ENCODE results near the gene PAX8. TPM values are rescaled to one million over a fixed set of nuclear protein-coding genes. Genes with fewer than 3 reads are reported as not detected.
A peak's percentile ranks its signal among the peaks of the same experiment; 100 is the strongest.
"Not testable (repeated sequence)": the region's sequence is repeated elsewhere in the genome, so short reads cannot be mapped to it uniquely, and the experiment has no call there.

The PAX8 gene
- total RNA-seq, result 0.65 and 0.68 TPM in 2 replicates

DNA sequence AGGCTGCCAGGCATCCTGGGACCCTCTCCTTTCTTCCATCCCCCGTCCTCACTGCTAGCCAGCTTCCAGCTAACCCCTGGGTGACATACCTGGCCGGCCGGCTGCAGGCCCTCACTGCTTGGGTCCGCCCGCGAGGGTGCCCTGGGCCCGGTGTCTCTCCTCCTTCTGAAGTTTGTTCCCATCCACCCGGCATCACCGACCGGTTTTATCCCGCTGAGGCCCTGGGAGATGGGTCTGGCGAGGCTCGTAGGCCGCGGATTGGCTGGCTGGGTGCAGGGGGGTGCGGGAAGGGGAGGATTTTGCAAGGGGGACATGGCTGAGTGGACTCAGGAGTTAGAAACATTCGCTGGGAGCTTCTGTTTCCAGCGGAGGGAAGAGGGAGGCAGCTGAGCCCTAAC, at the start of gene PAX8:
Gene PAX8, minus strand, starts transcription at position 180 of the 398 bp plus-strand sequence. CDS start 527 bp downstream, outside the sequence.
- no peak for DNase-seq

DNA sequence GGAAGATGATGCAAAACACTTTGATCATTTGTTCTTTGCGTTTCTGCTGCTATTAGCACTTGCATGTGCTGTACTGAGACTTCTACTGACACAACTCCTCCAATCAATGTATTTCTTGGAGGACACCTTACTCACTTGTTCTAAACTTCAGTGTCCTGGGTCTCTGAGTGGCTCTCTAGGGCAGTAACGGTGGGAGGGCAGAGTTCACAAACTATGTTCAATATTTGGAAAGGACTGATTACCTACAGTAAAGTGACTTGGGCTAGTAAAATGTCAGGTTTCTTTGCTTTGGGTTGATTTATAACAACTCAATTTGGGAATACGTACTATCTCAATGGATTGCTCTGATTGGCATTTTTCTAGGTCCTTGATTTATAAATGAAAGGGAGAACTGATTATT, 49.3 kb upstream of the PAX8 start:
- no peak for DNase-seq

DNA sequence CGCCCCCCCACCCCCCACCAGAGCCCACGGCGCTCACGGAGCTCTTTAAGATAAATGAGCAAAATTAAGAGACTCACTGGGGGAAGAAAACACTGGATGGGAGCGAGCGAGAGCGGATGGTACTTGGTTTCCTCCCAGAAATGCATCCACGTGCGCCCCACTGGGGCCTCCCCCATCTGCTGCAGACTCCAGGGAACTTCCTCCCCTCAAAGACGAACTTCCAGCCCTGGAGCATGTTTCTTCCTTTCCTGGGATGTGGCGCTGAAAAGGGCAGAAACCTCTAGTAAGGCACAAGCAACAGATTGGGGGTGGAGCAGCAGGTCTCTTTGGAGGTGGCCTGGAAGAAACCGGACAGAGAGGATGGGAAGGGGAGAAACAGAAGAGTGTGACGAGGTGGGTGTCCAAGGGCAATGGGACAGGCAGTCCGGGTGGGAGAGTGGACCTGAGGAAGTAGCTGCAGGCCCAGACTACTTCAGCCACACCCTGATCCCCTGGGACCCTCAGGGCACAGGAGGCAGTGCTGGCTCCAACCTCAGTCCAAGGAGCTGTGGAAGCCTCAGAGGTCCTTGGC, 46.5 kb upstream of the PAX8 start:
- DNase-seq, result not testable (repeated sequence)

DNA sequence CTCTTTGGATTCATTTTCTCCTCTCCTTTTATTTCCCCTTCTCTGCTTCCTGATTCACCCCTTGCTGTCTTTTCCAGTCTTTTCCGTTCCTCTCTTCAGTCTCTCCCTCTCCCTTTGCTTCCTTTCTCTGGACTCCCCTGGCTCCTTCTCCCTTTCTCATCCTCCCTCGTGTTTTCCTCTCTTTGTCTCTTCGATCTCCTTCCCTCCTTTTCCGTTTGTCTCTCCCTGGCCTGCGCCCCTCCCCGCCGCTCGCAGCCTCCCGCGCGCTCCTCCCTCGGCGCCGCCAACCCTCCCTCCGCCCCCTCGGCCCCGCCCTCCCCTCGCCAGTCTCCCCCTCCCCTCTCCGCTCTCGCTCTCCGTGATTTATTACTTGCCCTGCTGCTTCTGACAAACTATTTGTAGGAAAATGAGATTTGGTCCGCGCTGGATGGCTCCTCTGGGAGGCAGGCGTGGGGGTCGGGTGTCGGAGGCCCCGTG, 46.0 kb upstream of the PAX8 start:
- peak; percentile 22 for DNase-seq

DNA sequence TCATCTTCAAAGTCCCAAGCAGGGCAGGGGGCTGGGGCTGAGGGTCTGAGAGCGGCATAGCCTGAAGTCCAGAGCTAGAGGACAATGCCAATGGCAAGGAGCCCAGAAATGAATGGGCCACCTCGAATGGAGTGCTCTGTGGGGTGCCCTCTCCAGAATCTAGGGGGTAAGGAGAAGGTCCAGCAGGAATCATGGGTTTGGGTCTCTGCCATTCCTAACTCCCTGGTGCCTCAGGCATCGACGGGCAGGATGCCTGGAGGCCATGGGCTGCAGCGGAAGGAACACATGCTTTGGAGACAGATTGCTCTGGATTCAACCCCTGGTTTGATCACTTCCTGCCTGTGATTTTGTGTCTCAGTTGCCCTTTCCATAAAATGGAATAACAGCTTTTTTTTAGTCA, 44.4 kb upstream of the PAX8 start:
- DNase-seq, result not testable (repeated sequence)

- not testable (repeated sequence) for DNase-seq
Measured at GRCh38 chr2:113320106-113320505, 41.4 kb upstream of the PAX8 start.

GRCh38 chr2:113318941-113319340, 40.2 kb upstream of the PAX8 start:
- not testable (repeated sequence) for DNase-seq

GRCh38 chr2:113316085-113316484, 37.4 kb upstream of the PAX8 start:
- no peak for DNase-seq

GRCh38 chr2:113314663-113315062, 35.9 kb upstream of the PAX8 start:
- not testable (repeated sequence) for DNase-seq

DNA sequence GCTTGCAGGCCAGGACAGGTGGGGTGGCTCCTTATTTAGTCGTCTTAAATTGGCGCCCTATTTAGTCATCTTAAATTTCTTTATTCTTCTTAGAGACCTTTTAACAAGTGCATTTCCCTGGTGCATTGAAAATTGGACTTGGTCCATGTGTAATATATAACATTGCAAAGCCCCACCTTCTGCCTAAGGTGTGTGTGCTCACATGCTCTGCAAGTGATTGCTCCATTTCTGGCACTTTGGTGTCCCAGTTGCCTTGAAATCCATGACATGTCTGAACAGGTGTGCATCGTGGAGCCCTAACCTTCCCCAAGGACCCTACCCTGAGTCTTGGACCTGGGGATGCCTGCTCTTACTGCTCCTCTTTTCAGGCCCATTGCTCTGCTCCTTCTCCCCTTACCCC, 35.5 kb upstream of the PAX8 start:
- DNase-seq, result not testable (repeated sequence)

DNA sequence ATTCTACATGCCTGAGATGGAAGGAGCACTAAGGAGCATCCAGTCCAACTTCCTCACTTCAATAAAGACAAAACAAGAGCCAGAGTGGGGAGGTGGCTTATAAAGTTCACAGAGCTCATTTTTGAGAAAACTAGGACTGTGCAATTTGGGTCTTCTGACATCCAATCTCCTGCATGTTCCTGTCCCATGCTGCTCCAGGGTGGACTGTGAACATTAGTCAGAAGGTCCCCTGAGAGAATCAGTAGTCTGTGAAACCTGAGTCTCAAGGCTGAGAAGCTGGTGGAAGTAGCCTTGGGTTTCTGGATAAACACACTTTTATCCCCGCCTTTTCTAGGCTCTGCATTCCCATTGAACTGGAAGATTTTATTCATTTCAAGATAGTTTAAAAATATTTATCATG, 33.1 kb upstream of the PAX8 start:
- DNase-seq, result not testable (repeated sequence)

DNA sequence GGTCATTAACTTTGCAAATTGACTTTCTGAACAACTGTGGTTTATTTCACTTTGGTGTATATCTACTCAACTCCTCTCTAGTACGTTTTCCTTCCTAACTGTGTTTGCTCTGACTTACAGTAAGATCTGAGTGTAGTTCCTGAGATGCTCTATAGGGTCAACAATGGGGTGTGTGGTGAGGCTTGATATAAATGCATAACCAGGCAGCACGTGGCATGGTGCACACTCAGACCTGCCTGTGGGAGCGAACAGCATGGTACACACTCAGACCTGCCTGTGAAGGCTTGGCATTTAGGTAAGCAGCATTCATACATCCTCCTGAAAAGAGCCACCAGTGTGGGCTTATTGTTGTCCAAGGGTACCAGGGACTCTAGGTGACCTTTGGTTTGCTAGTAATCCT, 32.5 kb upstream of the PAX8 start:
- not testable (repeated sequence) for DNase-seq

GRCh38 chr2:113309655-113310387, 31.1 kb upstream of the PAX8 start:
- no peak for DNase-seq

DNA sequence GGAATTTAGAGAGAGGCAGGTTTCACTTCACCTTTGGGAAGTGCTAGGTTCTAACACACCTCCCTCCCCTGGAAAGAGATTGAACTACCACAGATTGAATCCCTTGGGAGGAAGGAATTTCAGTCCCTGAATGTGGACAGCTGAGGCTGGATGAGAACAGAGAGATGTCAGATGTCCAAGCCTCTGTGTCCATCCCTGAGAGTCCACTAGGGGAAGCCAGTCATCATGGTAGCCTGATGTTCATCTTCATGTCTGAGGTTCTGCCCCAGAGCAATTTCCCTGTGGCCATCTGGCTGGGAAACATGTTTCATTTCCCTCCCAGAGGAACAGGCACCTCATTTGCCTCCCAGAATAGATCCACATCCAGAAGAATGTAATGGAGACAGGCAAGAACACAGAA, 30.1 kb upstream of the PAX8 start:
- not testable (repeated sequence) for DNase-seq

- not testable (repeated sequence) for DNase-seq
Measured at GRCh38 chr2:113306207-113306606, 27.5 kb upstream of the PAX8 start.

DNA sequence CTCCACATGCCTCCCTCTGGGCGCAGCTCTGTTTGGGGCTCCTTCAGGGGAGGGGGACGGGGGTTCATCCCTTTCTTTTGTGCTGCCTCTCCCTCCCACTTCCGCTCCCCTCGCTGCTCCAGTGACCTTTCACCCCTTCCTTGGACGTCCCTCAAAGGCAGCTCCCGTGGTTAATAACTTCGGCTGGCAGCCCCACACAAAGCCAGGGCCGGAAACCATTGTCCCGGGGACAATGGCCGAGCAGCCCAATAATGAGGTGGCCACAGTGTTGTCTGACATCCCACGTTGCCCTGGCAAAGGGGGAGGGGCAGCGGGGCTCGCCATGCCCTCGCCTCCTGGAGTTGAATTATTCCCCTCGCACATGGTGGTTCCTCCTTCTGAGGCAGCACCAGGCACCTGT, 27.0 kb upstream of the PAX8 start:
- peak; percentile 8 for DNase-seq

DNA sequence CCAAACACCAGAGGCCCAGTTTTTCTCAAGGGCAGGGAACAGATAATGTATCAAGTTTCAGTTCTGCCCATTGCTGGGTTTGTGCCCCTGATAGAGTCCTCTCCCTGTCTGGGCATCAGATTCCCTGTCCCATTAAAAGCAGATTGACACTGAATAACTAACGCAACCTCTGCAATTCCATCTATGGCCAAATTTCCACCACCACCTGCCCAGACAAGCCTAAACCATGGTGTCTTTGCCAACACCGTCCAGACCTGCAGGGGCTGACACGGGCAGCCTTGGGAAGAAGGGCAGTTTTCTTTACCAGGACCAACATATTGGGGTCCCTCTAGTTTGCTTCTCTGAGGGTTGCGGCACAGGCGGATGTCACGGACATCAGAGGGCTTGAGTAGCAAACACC, 26.4 kb upstream of the PAX8 start:
- no peak for DNase-seq

GRCh38 chr2:113304702-113305101, 26.0 kb upstream of the PAX8 start:
- DNase-seq, result no peak

DNA sequence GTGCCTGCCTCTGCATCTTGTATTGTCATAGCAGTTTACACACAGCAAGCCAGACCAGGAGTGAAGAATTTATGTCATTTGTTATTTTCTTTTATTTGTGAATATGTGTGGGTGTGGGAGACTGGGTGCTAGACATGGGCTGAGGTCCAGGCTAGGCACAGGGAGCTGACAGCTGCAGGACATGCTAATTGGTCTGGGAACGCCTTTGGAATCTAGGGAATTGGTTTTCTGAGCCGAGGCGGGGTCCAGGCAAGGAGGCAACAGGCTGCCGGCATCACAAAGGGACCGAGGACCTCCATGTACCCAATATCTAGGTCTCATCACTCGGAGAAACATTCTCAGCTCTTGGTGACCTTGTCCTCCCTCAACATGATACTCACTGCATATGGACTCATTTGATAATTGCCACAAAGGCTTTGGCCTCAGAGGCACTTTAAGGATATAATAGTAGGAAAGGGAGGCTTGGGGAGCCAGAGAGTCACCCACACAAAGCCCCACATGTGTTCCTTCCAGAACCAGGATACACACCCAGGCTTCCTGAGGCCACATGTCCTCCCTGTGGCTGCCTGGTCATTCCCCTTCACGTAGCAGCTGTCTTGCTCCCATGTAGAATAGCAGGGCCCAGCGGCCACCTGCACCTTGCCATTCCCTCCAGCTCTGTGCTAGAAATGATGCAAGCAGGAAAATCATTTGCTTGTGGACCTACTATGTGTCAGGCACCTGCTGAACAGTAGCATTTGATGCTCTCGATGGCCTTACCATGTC, 23.7 kb upstream of the PAX8 start:
- DNase-seq, result not testable (repeated sequence)

- DNase-seq, result no peak
Measured at GRCh38 chr2:113300281-113300680, 21.6 kb upstream of the PAX8 start.

DNA sequence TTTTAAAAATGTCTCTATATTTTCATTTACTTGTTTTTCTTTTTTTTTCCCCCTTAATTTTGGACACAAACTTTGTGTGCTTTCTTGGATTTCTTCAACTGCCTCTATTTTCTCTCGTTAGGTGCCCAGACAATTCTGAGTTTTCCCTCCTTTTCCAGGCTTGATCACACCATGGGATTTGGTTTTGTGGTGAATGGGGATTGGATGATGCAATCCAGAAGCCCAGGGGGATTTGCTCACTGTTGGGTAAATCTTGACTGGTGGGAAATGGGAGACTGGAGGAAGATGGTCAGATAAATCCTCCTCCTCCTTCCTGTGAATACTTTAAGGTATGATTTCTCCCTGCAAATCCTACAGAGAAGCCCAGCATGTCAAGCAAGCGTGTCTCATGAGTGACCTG, 19.5 kb upstream of the PAX8 start:
- no peak for DNase-seq

DNA sequence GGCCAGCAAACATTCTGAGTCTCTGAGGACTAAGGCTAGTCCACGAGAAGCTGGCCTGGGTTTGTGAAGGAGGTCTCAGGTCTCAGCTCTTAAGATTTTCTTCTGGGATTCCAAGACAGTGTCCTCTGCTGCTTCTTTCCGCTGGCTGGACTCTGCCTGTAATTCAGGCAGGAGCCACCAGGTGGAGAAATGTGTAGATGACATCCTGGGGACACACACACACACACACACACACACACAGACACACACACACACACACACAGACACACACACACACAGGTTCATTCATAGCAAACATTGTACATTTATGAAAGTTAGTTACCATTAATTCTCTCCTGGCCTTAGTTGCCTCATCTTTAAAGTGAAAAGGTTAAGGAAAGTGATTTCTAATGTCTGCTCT, 18.9 kb upstream of the PAX8 start:
- DNase-seq, result peak; percentile 17

- no peak for DNase-seq
Measured at GRCh38 chr2:113291191-113291590, 12.5 kb upstream of the PAX8 start.

All from dermis blood vessel endothelial cell (primary cell).